ENCODE data around the gene RBM48.
"Not testable (repeated sequence)": the region's sequence is repeated elsewhere in the genome, so short reads cannot be mapped to it uniquely, and the experiment has no call there.

RBM48 gene

DNA sequence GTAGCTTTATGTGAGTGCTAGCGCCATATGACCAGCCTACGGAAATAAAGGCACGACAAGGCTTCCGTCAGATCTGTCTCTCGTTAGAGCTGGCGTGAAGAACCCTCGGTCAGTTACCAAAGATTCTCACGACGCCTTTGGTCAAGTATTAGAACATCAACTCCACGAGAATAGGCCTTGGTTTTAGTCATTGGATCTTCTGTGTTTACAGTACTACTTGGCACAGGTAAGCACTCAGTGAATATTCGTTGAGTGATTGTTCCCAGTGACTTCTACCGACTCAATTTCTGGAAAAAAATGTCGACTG, 316 bp downstream of the RBM48 start:
- DNase-seq (ENCODE audit: low read depth, low spot score): no peak
- peak overlapping the region; percentile 71 for H3K4me3 ChIP-seq (ENCODE audit: low read length)

DNA sequence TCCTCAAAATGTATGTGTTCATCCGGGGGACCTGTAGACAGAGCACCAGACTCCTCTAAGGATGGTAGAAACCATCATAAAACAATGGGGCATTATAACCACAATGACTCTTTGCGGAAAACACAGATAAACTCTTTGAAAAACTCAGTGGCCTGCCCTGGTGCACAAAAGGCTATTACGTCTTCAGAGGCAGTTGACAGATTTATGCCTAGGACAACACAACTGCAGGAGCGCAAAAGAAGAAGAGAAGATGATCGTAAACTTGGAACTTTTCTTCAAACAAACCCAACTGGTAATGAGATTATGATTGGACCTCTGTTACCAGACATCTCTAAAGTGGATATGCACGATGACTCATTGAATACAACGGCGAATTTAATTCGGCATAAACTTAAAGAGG, 6.0 kb downstream of the RBM48 start:
- H3K4me3 ChIP-seq (ENCODE audit: low read length): peak overlapping the region; percentile 40
- no peak for DNase-seq (ENCODE audit: low read depth, low spot score)

DNA sequence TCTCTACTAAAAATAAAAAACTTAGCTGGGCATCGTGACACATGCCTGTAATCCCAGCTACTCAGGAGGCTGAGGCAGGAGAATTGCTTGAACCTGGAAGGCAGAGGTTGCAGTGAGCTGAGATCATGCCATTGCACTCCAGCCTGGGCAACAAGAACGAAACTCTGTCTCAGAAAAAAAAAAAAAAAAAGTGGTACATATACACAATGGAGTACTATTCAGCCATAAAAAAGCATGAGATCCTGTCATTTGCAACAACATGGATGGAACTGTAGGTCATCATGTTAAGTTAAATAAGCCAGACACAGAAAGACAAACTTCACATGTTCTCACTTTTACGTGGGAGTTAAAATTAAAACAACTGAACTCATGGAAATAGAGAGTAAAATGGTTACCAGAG, 14.9 kb downstream of the RBM48 start:
- not testable (repeated sequence) for DNase-seq (ENCODE audit: low read depth, low spot score); H3K4me3 ChIP-seq (ENCODE audit: low read length)

DNA sequence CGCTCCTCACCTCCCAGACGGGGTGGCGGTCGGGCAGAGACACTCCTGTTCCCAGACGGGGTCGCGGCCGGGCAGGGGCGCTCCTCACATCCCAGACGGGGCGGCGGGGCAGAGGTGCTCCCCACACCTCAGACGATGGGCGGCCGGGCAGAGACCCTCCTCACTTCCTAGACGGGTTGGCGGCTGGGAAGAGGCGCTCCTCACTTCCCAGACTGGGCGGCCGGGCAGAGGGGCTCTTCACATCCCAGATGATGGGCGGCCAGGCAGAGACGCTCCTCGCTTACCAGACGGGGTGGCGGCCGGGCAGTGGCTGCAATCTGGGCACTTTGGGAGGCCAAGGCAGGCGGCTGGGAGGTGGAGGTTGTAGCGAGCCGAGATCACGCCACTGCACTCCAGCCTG, 16.5 kb downstream of the RBM48 start:
- not testable (repeated sequence) for H3K4me3 ChIP-seq (ENCODE audit: low read length); DNase-seq (ENCODE audit: low read depth, low spot score)

DNA sequence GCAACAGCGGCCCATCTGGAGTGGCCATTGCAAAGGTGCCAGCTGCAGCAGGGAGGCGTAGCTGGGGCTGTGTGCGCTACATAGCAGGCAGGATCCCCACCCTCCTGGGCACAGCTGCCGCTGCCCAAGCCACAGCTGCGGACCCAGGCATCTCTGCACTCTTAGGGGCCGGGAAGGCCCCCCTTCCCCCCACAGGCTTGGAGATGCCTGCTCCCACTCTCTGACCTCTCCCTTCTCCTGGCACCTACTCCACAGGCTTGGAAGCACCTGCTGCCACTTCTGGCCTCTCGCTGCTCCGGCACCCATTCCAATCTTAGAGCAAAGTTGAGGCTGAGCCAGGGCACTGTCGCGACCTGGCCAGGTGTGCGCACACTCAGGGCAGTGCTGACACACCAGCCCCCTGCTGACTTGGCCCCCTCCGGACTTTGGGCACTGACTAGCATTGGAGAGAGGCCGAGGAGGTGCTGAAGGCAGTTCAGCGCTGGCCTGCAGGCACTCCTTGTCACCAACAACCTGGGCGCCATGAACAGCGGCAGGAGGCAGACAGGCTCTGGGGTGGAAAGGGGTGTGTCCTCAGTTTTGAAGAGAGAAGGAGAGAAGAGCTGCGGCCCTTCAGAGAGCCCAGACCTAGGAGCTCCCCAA, 18.4 kb downstream of the RBM48 start:
- DNase-seq (ENCODE audit: low read depth, low spot score): no peak
- H3K4me3 ChIP-seq (ENCODE audit: low read length): no peak overlapping the region

DNA sequence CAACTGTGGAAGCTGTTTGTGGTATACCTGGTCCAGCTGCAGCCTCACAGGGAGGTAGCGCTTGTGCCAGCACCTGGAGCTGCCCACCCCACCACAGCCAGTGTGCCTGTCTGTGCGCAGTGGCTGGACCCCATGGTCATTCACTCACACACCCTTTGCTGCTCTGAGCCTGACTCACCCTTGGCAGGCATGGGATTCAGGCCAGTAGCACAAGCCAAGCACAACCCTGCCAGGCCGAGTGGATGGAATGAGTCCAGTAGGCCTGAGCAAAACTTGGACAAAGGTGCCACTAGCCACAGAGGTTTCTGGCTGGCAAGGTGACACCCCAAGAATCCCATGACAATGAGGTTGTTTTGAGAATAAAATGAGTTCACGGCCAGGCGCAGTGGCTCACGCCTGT, 19.0 kb downstream of the RBM48 start:
- H3K4me3 ChIP-seq (ENCODE audit: low read length): no peak overlapping the region
- no peak for DNase-seq (ENCODE audit: low read depth, low spot score)

DNA sequence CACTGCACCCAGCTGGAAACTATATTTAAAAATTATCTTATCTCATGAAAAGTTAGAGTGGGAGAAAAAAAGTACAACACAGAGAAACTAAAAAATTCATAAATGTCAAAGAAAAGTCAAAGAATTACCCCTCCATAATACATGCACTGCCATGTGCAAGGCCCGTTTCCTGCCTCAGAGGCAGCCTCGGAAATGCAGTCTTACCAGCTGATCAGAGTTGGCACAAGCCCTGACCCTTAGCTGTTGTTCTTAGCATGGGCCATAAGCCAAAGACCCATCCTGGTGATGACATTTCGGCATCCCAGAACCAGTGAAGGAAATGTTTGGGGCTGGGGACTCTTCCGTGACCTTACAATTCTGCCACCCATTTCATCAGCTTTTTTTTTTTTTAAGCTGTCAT, 21.6 kb downstream of the RBM48 start:
- H3K4me3 ChIP-seq (ENCODE audit: low read length): no peak overlapping the region
- DNase-seq (ENCODE audit: low read depth, low spot score): no peak

DNA sequence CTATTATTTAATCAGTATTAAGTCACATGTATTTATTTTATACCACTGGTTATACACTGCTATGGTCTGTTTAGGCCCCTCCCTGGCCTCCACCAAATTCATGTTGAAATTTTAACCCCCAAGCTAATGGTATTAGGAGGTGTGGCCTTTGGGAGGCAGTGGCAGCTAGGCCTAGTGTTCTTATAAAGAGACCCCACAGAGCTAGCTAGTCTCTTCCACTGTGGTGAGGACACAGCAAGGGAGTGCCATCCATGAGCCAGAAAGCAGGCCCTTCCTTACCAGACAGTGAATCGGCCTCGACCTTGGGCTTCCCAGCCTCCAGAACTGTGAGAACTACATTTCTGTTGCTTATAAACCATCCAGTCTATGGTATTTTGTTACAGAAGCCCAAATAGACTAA, 28.7 kb downstream of the RBM48 start:
- no peak overlapping the region for H3K4me3 ChIP-seq (ENCODE audit: low read length)
- no peak for DNase-seq (ENCODE audit: low read depth, low spot score)

DNA sequence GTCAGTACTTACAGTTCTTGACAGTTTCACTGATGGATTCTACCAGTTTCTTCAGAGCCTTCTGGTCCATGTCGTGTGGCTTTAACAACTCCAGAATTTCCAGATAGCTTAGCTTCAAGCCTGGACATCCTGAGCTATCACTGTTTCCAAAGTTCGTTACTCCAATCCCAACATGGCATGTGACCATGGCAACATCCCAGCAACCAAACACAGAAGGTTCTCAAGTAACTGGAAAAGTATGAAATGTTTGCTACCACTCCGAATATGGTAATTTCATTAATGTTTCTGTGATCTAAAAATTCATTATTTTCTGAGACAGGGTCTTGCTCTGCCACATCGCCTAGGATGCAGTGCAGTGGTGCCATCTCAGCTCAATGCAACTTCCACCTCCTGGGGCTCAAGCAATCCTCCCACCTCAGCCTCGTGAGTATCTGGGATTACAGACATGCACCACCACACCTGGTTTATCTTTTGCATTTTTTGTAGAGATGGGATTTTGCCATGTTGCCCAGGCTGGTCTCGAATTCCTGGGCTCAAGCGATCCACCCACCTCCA, 29.3 kb downstream of the RBM48 start:
- no peak overlapping the region for H3K4me3 ChIP-seq (ENCODE audit: low read length)
- no peak for DNase-seq (ENCODE audit: low read depth, low spot score)

DNA sequence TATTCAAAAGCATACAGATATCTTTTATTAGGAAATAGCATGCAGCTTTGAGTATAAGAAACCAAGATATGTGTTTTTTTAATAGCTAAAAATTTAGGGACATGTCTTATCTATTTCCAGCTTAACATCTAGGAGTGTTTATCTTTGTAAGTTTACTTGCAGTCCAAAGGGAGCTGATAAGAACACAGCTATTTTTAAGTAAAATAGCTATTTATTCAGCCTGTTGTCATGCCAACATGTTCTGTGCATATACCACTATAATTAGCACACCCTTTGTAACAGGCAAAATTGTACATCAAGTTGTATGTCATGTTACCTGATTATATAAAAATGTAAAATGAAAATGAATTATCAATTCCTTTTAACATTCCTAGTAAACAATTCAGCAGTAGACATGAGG, 32.0 kb downstream of the RBM48 start:
- no peak overlapping the region for H3K4me3 ChIP-seq (ENCODE audit: low read length)
- DNase-seq (ENCODE audit: low read depth, low spot score): no peak

DNA sequence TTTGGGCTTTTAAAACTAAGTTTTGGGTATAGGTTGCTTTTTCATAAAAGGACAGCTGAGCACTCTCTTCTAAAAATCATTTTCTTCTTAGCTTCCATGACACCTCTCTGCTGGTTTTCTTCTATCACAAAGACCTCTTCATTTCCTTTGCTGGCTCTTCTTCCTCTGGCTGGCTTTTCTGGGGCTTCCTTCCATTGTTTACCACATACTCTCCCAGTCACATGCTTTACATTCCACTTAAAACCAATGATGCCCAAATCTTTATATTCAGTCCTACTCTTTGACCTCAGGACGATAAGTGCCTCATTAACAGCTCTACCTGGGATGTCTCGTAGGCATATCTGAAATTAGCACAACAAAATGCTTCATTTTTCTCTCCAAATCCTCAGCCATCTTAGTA, 34.8 kb downstream of the RBM48 start:
- no peak for DNase-seq (ENCODE audit: low read depth, low spot score)
- no peak overlapping the region for H3K4me3 ChIP-seq (ENCODE audit: low read length)

DNA sequence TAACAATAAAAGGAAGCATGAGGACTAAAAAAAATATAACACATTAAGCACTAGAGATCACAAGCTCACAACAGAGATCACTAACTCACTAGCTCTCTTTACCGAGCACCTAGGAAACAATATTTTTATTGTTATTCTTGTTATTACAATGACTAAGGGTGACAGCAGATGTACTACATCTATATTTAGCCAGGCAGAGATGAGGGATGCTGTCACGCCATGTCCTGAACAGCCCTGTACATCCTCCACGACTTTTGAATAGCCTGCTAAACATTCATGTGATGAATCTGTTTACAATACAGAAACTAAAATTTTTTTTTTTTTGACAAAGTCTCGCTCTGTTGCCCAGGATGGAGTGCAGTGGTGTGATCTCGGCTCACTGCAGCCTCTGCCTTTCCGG, 38.9 kb downstream of the RBM48 start:
- DNase-seq (ENCODE audit: low read depth, low spot score): no peak
- H3K4me3 ChIP-seq (ENCODE audit: low read length): no peak overlapping the region

DNA sequence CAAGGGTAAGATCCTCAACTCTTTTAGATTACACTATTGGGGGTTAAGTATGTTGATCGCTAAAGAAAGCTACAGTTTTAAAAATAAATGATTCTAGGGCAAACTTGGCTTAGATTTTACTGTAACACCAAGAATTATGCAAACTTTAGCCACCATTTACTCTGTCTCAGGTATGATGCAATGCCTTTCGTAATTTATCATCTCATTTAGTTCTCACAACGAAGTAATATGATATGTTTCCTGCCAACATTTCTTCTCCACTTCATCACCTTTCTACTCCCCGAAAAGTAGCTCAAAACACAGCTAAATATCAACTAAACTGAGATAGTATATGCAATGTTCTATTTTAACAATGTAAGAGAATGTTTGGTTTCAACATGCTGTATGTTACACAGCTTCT, 40.5 kb downstream of the RBM48 start:
- H3K4me3 ChIP-seq (ENCODE audit: low read length): no peak overlapping the region
- DNase-seq (ENCODE audit: low read depth, low spot score): no peak

DNA sequence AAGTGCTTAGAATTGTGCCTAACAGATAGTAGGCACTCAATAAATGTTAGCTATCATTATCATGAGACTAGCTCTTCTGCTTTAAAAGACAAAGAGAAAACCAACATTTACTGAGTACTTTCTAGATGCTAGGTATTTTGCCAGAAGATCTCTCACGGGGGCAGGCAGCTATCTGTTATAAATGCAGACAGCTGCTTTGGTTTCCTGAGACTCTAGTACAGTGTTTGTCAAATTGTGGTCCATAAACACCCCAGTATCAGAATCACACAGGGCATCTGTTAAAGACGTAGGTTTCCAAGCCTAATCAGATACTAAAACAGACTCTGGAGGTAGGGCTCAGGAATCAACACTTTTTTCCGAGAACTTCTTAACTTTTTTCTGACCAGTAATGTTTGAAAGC, 47.7 kb downstream of the RBM48 start:
- DNase-seq (ENCODE audit: low read depth, low spot score): no peak
- no peak overlapping the region for H3K4me3 ChIP-seq (ENCODE audit: low read length)

DNA sequence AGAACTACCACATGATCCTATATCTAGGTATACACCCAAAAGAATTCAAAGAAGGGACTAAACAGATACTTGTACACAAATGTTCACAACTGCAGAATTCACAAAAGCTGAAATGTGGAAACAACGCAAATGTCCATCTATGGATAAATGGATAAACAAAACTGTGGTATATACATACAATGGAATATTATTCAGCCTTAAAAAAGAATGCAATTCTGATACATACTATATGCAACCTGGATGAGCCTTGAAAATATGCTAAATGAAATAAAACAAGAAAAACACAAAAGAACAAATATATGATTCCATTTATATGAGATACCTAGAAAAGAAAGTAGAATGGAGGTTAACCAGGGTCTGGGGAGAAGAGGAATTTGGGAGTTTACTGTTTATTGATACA, 54.4 kb downstream of the RBM48 start:
- DNase-seq (ENCODE audit: low read depth, low spot score): no peak
- no peak overlapping the region for H3K4me3 ChIP-seq (ENCODE audit: low read length)

DNA sequence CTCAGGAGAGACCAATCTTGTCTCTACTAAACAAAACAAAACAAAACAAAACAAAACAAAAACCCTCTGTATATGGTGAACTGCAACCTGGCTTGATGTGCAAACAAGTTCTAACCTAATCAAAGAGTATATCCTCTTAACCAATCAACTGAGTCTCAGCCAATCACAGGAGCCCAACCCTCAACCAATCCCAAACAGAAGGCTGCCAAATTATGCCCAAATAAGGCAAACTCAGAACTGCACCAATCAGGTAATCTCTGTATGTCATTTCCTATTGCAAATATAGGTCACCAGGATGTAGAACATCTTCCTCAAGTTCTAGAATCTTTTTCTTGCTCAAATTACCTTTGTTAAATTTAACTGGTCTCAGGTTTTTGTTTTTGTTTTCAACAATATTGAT, 56.4 kb downstream of the RBM48 start:
- no peak overlapping the region for H3K4me3 ChIP-seq (ENCODE audit: low read length)
- DNase-seq (ENCODE audit: low read depth, low spot score): peak; percentile 85

DNA sequence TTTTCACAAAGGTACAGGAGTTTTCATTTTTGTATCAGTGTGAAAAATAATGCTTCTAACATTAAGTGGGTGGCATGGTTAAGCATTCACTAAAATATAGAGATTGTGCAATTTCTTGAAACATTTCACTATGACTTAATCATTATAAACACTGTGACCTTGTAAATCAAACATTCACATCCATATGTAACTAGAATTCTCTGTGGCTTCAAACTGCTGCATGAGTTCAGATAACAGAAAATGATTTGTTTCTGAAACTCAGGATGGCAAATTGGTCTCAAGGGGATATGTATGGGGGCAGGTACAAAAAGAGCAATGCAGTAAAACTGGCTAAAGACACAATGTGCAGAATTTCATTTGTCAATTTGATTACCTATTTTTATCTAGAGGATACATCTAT, 57.8 kb downstream of the RBM48 start:
- H3K4me3 ChIP-seq (ENCODE audit: low read length): peak overlapping the region; percentile 9; the same call in 1 of the 2 replicates
- no peak for DNase-seq (ENCODE audit: low read depth, low spot score)

DNA sequence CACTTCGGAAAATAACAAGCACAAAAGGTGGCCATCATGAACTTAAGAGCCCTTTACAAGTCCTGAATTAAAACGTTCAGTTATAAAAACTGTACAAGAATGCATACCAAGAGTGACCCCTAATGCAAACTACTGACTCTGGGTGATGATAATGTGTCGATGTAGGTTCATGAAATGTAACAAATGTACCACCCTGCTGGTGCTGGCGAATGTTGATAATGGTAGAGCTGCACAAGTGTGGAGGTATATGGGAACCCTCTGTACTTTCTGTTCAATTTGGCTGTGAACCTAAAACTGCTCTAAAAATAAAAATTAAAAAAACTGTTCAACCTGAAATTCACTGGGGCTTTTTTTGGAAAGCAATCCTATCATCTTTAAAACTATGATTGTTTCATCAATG, 58.2 kb downstream of the RBM48 start:
- peak overlapping the region; percentile 9; the same call in 1 of the 2 replicates for H3K4me3 ChIP-seq (ENCODE audit: low read length)
- DNase-seq (ENCODE audit: low read depth, low spot score): no peak
